Right cardiac atrium (tissue), 5 donors: Measurements from ENCODE around the gene POLDIP2. TPM values are rescaled to one million over a fixed set of nuclear protein-coding genes. Genes with fewer than 3 reads are reported as not detected.

Source experiments
- ATAC-seq, 2 donors: fragments of 200-7000 bp; cut with Tn5 transposase; one replicate each; pipeline versions ENCODE4 v1.8.0 to v1.9.1; 2020; ENCODE audit warnings: moderate library complexity in 2 of 2, mild to moderate bottlenecking in 1 of 2
- DNase-seq, 3 donors: peaks; one replicate each; pipeline ENCODE4 v3.0.0-alpha.2; 2020
- H3K27ac ChIP-seq: one replicate; pipeline ENCODE4 v1.5.1; 2013; ENCODE audit warnings: mild to moderate bottlenecking, low read length, control low read depth, moderate library complexity
- H3K27me3 ChIP-seq: one replicate; pipeline ENCODE4 v1.6.1; 2013; ENCODE audit not compliant: control insufficient read depth, insufficient read depth
- H3K4me1 ChIP-seq: one replicate; pipeline ENCODE4 v1.6.1; 2013; ENCODE audit warnings: low read length; ENCODE audit not compliant: control insufficient read depth, insufficient read depth
- H3K4me3 ChIP-seq: one replicate; pipeline ENCODE4 v1.5.1; 2013; ENCODE audit warnings: low read length, control low read depth
- H3K9me3 ChIP-seq: one replicate; pipeline ENCODE4 v1.6.1; 2013; ENCODE audit warnings: low read length; ENCODE audit not compliant: control insufficient read depth
- WGBS: extraction: QIAGEN DNeasy Blood & Tissue Kit; methylation state at CpG from one replicate; pipeline ENCODE4 v1.1.7; 2013; 5-methylcytosine and 5-hydroxymethylcytosine counted together
- intact Hi-C, 4 donors: fragments of 100-400 bp; cut with DNase I; formaldehyde crosslinking; loops; one replicate each; pipeline versions ENCODE4 v1.11.0 to v1.14.0; 2022 to 2023
- polyA plus RNA-seq: library from polyadenylated mRNA; stranded (reverse); fragments of 200-250 nt; gene quantifications from one replicate; pipeline ENCODE4 v1.2.3, GENCODE V29; 2013
- total RNA-seq, 4 donors: library from RNA; stranded (reverse); fragmentation: NEBNext Ultra II Directional; extraction: Animal tissue kit (Norgen Biotek cat#: 25700); gene quantifications; one replicate each; pipeline ENCODE4 v1.2.1, GENCODE V29; 2021
- donor health status: healthy with polysubstance abuse.
- donor health status: DM: no; HTN: yes; CAD: no.
- donor health status: DM: no; HTN: no; CAD: no.
- donor health status: DM: no; HTN: yes; CAD: no; lungs with severe emphysema.
- donor health status: DM: yes; HTN: yes; CAD: no.

Gene POLDIP2
- total and polyA plus RNA-seq, 5 donors = 95.6 to 99.8 (median 98.3) TPM

DNA sequence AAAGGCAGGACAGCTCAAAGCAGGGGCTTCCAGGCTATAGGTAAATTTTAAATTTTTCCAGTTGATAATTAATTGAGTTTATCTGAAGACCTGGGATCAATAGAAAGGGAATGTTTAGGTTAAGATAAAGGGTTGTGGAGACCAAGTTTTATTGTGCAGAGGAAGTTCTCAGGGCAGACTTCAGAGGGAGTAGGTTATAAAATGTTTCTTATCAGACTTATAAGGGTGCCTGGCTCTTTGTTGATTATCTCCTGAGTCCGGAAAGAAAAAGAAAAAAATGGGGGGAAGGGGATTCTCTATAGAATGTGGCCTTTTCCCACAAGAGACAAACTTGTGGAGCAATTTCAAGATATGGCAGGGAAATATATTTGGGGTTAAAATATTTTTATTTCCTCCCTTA is 32.8 kb upstream of the POLDIP2 start:
- intact Hi-C loops = no loop called here
- ATAC-seq (no peak), DNase-seq (no peak)
- no peak overlapping the region for H3K4me3 ChIP-seq
- H3K4me1 ChIP-seq = no peaks in the 10 kb centered on the region
- no peak overlapping the region for H3K27ac ChIP-seq
- no peaks in the 10 kb centered on the region for H3K27me3 ChIP-seq
- 86% methylated on average over 1 of the region's 1 CpG for WGBS
- no peaks in the 10 kb centered on the region for H3K9me3 ChIP-seq

DNA sequence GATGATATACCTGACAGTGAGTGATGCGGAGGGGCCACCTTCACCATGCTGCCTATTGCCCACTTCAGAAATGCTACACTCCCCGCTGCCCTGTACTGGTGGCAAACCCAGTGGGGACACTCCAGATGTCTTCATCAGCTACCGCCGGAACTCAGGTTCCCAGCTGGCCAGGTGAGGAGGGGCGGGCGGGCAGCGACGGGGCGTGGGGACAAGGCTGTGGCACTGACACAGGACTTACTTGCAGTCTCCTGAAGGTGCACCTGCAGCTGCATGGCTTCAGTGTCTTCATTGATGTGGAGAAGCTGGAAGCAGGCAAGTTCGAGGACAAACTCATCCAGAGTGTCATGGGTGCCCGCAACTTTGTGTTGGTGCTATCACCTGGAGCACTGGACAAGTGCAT is 30.8 kb upstream of the POLDIP2 start:
- Histone ChIP-seq H3K4me1 (no peaks in the 10 kb centered on the region), H3K27ac (no peak overlapping the region), H3K27me3 (no peaks in the 10 kb centered on the region), H3K9me3 (no peaks in the 10 kb centered on the region), H3K4me3 (no peak overlapping the region)
- no peak for ATAC-seq
- no peak for DNase-seq
- intact Hi-C loops = no loop called here
- WGBS = 95% methylated on average over 11 of the region's 11 CpGs

DNA sequence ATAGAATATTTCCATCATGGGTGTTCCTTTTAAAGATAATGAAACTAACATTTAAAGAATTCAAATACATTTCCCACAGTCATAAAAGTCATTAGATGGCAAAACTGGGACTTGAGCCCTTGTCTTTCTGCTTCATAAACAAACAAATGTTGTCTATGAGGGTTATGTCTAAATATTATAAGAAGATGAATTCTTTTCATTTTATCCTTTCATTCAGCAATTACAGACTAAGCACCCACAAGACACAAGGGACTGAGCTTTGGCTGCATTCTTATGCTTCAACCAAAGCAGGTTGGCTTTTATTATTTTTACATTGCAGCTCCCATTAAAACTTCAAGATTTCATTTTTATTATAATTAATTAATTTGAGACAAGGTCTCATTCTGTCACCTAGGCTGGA is 29.1 kb upstream of the POLDIP2 start:
- no peaks in the 10 kb centered on the region for H3K27me3 ChIP-seq
- no peaks in the 10 kb centered on the region for H3K4me1 ChIP-seq
- DNase-seq = no peak
- no peak for ATAC-seq
- no peak overlapping the region for H3K27ac ChIP-seq
- no peaks in the 10 kb centered on the region for H3K9me3 ChIP-seq
- intact Hi-C loops = no loop called here
- no peak overlapping the region for H3K4me3 ChIP-seq

DNA sequence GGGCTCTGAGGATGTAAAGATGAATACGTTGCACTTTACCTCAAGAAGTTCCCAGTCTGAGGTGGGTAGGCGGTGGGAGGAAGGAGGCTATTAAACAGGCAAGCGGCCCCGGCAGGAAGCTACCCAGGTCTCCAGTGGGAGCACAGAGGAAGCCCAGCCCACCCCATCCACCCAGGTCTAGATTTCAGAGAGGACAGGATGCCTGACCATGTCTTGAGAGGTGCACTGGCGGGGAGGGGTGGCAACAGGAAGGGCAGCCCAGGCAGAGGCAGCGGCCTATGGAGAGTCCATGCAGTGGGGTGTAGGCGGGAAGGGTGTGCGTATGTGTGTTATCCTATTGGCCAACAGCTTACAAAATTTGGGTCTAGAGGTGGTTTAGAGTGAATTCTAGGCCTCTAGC is 28.1 kb upstream of the POLDIP2 start:
- WGBS = 78% methylated on average over 8 of the region's 8 CpGs
- ATAC-seq (peak; percentile 5 to 7), DNase-seq (no peak)
- H3K27ac ChIP-seq = no peak overlapping the region
- no peaks in the 10 kb centered on the region for H3K4me1 ChIP-seq
- intact Hi-C loops = no loop called here
- H3K27me3 ChIP-seq = no peaks in the 10 kb centered on the region
- H3K4me3 ChIP-seq = no peak overlapping the region
- H3K9me3 ChIP-seq = no peaks in the 10 kb centered on the region

DNA sequence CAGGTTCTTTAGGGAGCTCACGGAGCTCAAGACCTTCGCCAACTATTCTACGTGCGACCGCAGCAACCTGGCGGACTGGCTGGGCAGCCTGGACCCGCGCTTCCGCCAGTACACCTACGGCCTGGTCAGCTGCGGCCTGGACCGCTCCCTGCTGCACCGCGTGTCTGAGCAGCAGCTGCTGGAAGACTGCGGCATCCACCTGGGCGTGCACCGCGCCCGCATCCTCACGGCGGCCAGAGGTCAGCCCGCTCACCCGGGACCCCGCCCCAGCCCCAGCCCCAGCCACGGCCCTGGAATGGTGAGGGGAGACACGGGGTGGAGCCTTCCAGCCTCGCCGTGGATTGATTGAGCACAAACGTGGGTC is 27.7 kb upstream of the POLDIP2 start:
- peak in 1 of 3 donors; percentile 61 for DNase-seq
- intact Hi-C loops = no loop called here
- peak; percentile 44 to 47 for ATAC-seq
- Histone ChIP-seq H3K27ac (no peak overlapping the region), H3K4me1 (no peaks in the 10 kb centered on the region), H3K9me3 (no peaks in the 10 kb centered on the region), H3K27me3 (no peaks in the 10 kb centered on the region), H3K4me3 (peak overlapping the region; percentile 11)
- 40% methylated on average over 29 of the region's 29 CpGs for WGBS

DNA sequence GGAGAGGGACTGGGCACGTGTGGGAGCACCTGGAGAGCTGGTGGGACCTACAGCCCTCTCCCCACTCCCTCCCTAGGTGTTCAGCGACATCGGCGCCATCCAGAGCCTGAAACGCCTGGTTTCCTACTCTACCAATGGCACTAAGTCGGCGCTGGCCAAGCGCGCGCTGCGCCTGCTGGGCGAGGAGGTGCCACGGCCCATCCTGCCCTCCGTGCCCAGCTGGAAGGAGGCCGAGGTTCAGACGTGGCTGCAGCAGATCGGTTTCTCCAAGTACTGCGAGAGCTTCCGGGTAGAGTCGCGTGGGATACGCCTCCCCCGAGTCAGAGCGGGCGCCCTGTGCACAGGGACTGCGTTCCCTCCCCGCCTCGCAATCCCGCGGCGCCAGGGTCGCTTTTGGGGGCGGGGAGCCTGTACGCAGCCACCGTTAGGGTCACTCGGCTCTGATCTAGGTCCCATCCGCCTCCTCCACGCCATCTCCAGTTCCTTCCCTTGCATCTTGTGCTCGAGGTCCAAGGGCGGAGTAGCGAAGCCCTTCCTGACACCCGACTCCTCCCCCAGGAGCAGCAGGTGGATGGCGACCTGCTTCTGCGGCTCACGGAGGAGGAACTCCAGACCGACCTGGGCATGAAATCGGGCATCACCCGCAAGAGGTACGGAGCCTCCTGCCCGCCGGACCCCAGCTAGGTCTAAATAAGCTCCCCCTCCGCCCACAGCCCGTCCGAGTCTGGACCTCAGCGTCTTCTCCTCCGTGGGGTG is 27.1 kb upstream of the POLDIP2 start:
- WGBS = 28% methylated on average over 56 of the region's 56 CpGs
- Histone ChIP-seq H3K4me1 (no peaks in the 10 kb centered on the region), H3K4me3 (peak overlapping the region; percentile 11), H3K27me3 (no peaks in the 10 kb centered on the region), H3K9me3 (no peaks in the 10 kb centered on the region), H3K27ac (no peak overlapping the region)
- ATAC-seq = peak; percentile 82 to 87
- intact Hi-C loops = no loop called here
- peak; percentile 51 to 83 (median 72) for DNase-seq

DNA sequence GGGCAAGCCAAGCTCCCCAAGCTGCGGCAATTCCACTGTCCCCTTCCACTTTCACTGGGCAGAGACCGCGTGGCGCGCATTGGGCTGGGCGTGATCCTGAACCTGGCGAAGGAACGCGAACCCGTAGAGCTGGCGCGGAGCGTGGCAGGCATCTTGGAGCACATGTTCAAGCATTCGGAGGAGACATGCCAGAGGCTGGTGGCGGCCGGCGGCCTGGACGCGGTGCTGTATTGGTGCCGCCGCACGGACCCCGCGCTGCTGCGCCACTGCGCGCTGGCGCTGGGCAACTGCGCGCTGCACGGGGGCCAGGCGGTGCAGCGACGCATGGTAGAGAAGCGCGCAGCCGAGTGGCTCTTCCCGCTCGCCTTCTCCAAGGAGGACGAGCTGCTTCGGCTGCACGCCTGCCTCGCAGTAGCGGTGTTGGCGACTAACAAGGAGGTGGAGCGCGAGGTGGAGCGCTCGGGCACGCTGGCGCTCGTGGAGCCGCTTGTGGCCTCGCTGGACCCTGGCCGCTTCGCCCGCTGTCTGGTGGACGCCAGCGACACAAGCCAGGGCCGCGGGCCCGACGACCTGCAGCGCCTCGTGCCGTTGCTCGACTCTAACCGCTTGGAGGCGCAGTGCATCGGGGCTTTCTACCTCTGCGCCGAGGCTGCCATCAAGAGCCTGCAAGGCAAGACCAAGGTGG is 24.0 kb upstream of the POLDIP2 start:
- WGBS = 31% methylated on average over 72 of the region's 72 CpGs
- no peak for ATAC-seq
- intact Hi-C loops = no loop called here
- no peaks in the 10 kb centered on the region for H3K27me3 ChIP-seq
- H3K9me3 ChIP-seq = no peaks in the 10 kb centered on the region
- no peak overlapping the region for H3K27ac ChIP-seq
- no peak overlapping the region for H3K4me3 ChIP-seq
- H3K4me1 ChIP-seq = no peaks in the 10 kb centered on the region
- peak in 2 of 3 donors; percentile 57 to 62 for DNase-seq

DNA sequence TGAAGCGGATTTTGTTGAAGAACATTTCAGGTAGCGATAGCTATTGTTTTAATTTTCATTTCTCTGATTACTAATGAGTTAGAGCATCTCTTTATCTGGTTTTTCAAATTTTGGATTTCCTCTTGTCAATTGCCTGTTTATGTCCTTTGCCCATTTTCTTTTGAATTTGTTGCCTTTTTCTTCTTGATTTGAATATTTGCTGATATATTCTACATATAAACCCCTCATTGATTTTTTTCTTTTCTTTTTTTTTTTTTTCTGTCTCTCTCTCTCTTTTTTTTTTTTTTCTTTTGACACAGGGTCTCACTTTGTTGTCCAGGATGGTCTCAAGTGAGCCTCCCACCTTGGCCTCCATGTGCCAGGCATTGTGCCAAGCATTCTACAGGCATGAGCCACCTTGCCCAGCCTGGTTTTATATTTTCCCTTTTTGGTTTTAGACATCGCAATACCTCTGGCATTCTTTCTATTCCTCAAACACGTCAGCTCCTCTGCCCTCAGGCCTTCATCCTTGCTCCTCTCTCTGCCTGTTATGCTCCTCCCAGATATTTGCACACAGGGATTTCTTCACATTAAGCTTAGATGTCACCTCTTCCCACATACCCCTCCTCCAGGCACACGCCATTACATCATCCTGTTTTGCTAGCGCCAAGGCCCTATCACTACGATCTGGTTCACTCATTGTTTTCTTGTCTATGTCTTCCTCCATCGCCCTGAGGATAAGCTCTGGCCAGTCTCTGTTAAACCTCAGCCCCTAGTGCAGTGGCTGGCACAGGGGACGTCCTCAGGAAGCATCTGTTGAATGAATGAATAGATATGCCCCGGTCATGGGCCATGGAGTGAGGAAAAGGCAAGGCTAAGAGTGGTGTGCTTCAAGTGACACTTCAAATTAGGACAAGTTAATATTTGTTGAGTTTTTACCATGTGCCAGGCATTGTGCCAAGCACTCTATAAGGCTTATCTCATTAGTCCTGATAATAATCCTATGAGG is 22.8 kb upstream of the POLDIP2 start:
- no peaks in the 10 kb centered on the region for H3K27me3 ChIP-seq
- no peak overlapping the region for H3K4me3 ChIP-seq
- no peaks in the 10 kb centered on the region for H3K4me1 ChIP-seq
- ATAC-seq (no peak), DNase-seq (no peak)
- no peaks in the 10 kb centered on the region for H3K9me3 ChIP-seq
- 70% methylated on average over 10 of the region's 10 CpGs for WGBS
- intact Hi-C loops = no loop called here
- H3K27ac ChIP-seq = no peak overlapping the region

DNA sequence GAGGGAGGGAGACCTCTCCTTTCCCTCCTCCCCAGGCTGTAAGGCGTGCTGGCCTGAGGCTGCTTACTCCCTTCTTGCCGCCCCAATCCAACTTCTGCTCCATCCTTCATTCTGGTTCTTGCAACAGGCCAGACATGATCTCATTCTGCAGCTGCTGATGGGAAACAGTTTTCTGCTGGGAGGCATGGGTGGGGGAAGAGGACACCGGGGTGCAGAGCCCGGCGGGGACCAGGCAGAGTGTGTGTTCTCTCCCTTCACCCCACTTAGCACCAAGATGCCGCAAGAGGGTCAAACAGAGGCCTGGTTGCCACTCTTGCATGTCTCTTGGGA is 15.6 kb upstream of the POLDIP2 start:
- H3K4me3 ChIP-seq = no peak overlapping the region
- intact Hi-C loops = no loop called here
- no peaks in the 10 kb centered on the region for H3K9me3 ChIP-seq
- WGBS = 81% methylated on average over 6 of the region's 6 CpGs
- H3K27ac ChIP-seq = no peak overlapping the region
- no peaks in the 10 kb centered on the region for H3K27me3 ChIP-seq
- ATAC-seq (no peak), DNase-seq (no peak)
- H3K4me1 ChIP-seq = peaks cover 14% of the 10 kb centered on the region

DNA sequence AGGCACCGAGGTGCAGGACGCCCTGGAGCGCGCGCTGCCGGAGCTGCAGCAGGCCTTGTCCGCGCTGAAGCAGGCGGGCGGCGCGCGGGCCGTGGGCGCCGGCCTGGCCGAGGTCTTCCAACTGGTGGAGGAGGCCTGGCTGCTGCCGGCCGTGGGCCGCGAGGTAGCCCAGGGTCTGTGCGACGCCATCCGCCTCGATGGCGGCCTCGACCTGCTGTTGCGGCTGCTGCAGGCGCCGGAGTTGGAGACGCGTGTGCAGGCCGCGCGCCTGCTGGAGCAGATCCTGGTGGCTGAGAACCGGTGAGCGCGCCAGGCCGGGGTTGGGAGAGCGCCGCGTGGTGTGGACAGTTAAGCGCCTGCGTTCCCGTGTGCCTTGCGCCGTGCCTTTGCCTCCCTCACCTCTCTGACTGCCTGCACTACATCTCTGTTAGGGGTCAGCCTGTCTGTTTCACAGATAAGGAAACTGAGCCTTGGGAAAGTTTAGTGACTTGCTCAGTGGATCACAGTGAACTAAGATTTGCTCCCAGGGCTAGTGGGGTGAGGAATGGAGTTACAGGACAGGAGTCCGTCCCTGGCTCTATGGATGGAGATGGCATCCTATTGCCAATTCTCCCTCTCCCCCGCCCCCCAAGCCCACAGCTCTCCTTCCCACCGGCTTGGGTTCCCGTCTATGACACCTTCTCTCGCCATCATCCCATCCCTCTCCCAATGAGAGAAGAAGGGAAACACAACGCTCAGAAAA is 15.0 kb upstream of the POLDIP2 start:
- no peaks in the 10 kb centered on the region for H3K27me3 ChIP-seq
- intact Hi-C loops = no loop called here
- H3K27ac ChIP-seq = no peak overlapping the region
- ATAC-seq (peak in 1 of 2 donors; percentile 4), DNase-seq (peak; percentile 45 to 71 (median 68))
- no peaks in the 10 kb centered on the region for H3K9me3 ChIP-seq
- H3K4me3 ChIP-seq = peak overlapping the region; percentile 56
- WGBS = 8% methylated on average over 53 of the region's 53 CpGs
- peaks cover 14% of the 10 kb centered on the region for H3K4me1 ChIP-seq
